ENCODE data around the gene HERC3.

- TF ChIP-seq CTCF (IDR thresholded peaks at IDR 0.05; ENCODE audit: low read length) (no peak), EZH2 (optimal IDR thresholded peaks at IDR 0.05; ENCODE audit: low read depth, low read length) (no peak)
These were observed 36.5 kb downstream of the HERC3 start for GRCh38 chr4:88628746-88629145.
